HCT116 (cell line): ENCODE results near the gene CBR4. TPM values are rescaled to one million over a fixed set of nuclear protein-coding genes. Genes with fewer than 3 reads are reported as not detected.

Source experiments
- ATAC-seq: fragments of 200-7000 bp; cut with Tn5 transposase; 2 replicates; pipeline ENCODE4 v1.9.1; 2020; ENCODE audit warnings: mild to moderate bottlenecking, moderate library complexity
- BruUV-seq: library from RNA; stranded (reverse); fragments of 400-500 nt; replicated peaks from 2 replicates; lab custom pipeline; 2021; lab: Mats Ljungman, UMichigan
- CTCF ChIA-PET: fragments of 300-600 bp; sonication (Branson Sonifier 250); formaldehyde crosslinking; loops from one replicate; lab custom pipeline; 2021; ENCODE audit warnings: antibody characterized with exemption; lab: Charles Lee
- POLR2A ChIA-PET: fragments of 300-600, 350-600 bp; sonication (Branson Sonifier 250); formaldehyde crosslinking; loops from one replicate; lab custom pipeline; 2021; ENCODE audit warnings: antibody characterized with exemption; lab: Charles Lee
- RAD21 ChIA-PET, 2 experiments: fragments of 300-600 bp; sonication (Branson Sonifier 250); formaldehyde crosslinking; loops; one replicate each; lab custom pipeline; 2023; ENCODE audit warnings: low total read pairs in 2 of 2; ENCODE audit not compliant: uncharacterized antibody in 2 of 2, unreplicated experiment in 2 of 2, low non-redundant PET in 1 of 2; lab: Charles Lee
- DNase-seq: peaks from one replicate; pipeline ENCODE4 v3.0.0-alpha.2; 2010; ENCODE audit warnings: low read depth, low spot score
- H2AFZ ChIP-seq: fragments of 200-600 bp; shearing (Covaris generic), sonication (generic); 2 replicates; pipeline ENCODE4 v1.6.1; 2017; ENCODE audit warnings: low read depth, mixed run types, mixed read lengths, antibody characterized with exemption, low read length; ENCODE audit not compliant: poor library complexity, severe bottlenecking
- H3K27ac ChIP-seq: 2 replicates; pipeline ENCODE4 v1.5.1; 2012; ENCODE audit warnings: low read depth, low read length
- H3K27me3 ChIP-seq: fragments of 200-600 bp; sonication (generic); 2 replicates; pipeline ENCODE4 v1.6.1; 2016; ENCODE audit warnings: mixed run types, low read length, mixed read lengths; ENCODE audit not compliant: insufficient read depth
- H3K36me3 ChIP-seq, 2 experiments: fragments of 200-500 bp in 1 of 2; fragments of 200-600 bp in 1 of 2; sonication (Bioruptor generic) in 1 of 2; sonication (generic) in 1 of 2; 2 replicates each; pipeline versions ENCODE4 v1.5.1 to v1.6.1; 2014 to 2016; ENCODE audit warnings: low read length in 2 of 2, inconsistent platforms in 1 of 2, mixed read lengths in 1 of 2, mixed run types in 1 of 2; ENCODE audit not compliant: insufficient read depth in 2 of 2, control insufficient read depth in 1 of 2
- H3K4me1 ChIP-seq, 2 experiments: fragments of 200-600 bp in 1 of 2; sonication (generic) in 1 of 2; 2 replicates each; pipeline versions ENCODE4 v1.5.1 to v1.6.1; 2012 to 2017; ENCODE audit warnings: low read length in 2 of 2, inconsistent platforms in 1 of 2, mild to moderate bottlenecking in 1 of 2, mixed read lengths in 1 of 2, mixed run types in 1 of 2, moderate library complexity in 1 of 2; ENCODE audit not compliant: insufficient read depth in 2 of 2, control insufficient read depth in 1 of 2
- H3K4me2 ChIP-seq: fragments of 200-600 bp; sonication (generic); 2 replicates; pipeline ENCODE4 v1.6.1; 2017; ENCODE audit warnings: mixed run types, low read length, mixed read lengths
- H3K4me3 ChIP-seq, 2 experiments: fragments of 200-600 bp in 1 of 2; sonication (generic) in 1 of 2; replicated peaks in 1 of 2; 2 replicates each; pipeline ENCODE4 v1.5.1; 2011 to 2016; ENCODE audit warnings: low read length in 2 of 2, control low read depth in 1 of 2, low read depth in 1 of 2, mild to moderate bottlenecking in 1 of 2, mixed read lengths in 1 of 2, mixed run types in 1 of 2
- H3K79me2 ChIP-seq: fragments of 200-600 bp; sonication (generic); 2 replicates; pipeline ENCODE4 v1.6.1; 2017; ENCODE audit warnings: mild to moderate bottlenecking, mixed run types, low read length, moderate library complexity, mixed read lengths; ENCODE audit not compliant: insufficient read depth
- H3K9ac ChIP-seq: fragments of 200-600 bp; sonication (generic); 2 replicates; pipeline ENCODE4 v1.6.1; 2016; ENCODE audit warnings: low read length, mixed read lengths
- H3K9me2 ChIP-seq: fragments of 200-600 bp; sonication (generic), shearing (Covaris generic); 2 replicates; pipeline ENCODE4 v1.6.1; 2017; ENCODE audit warnings: mixed run types, mild to moderate bottlenecking, moderate library complexity; ENCODE audit not compliant: insufficient read depth
- H3K9me3 ChIP-seq, 2 experiments: fragments of 200-500 bp in 1 of 2; fragments of 200-600 bp in 1 of 2; sonication (Bioruptor generic) in 1 of 2; sonication (generic) in 1 of 2; 2 replicates each; pipeline ENCODE4 v1.6.1; 2014 to 2017; ENCODE audit warnings: low read length in 2 of 2, mixed read lengths in 2 of 2, inconsistent platforms in 1 of 2, low read depth in 1 of 2, mild to moderate bottlenecking in 1 of 2, mixed run types in 1 of 2, moderate library complexity in 1 of 2; ENCODE audit not compliant: control insufficient read depth in 1 of 2, insufficient read depth in 1 of 2
- H4K20me1 ChIP-seq: fragments of 200-600 bp; sonication (generic), shearing (Covaris generic); 2 replicates; pipeline ENCODE4 v1.6.1; 2017; ENCODE audit warnings: mixed run types, mild to moderate bottlenecking, moderate library complexity; ENCODE audit not compliant: insufficient read depth
- ATF3 ChIP-seq: IDR thresholded peaks from 2 replicates; pipeline ENCODE4 v1.6.1; 2012
- CBX3 ChIP-seq: IDR thresholded peaks from 2 replicates; pipeline ENCODE4 v1.6.1; 2012; ENCODE audit warnings: low read depth
- CEBPB ChIP-seq: IDR thresholded peaks from 2 replicates; pipeline ENCODE4 v1.6.1; 2012; ENCODE audit warnings: low read depth
- EGR1 ChIP-seq: IDR thresholded peaks from 2 replicates; pipeline ENCODE4 v1.6.1; 2012; ENCODE audit warnings: low read depth
- ELF1 ChIP-seq: IDR thresholded peaks from 2 replicates; pipeline ENCODE4 v1.6.1; 2012; ENCODE audit warnings: low read depth, borderline replicate concordance
- EZH2phosphoT487 ChIP-seq: fragments of 200-600 bp; IDR thresholded peaks from 2 replicates; pipeline ENCODE4 v1.6.1; 2018; ENCODE audit warnings: antibody characterized with exemption, borderline replicate concordance
- FOSL1 ChIP-seq: IDR thresholded peaks from 2 replicates; pipeline ENCODE4 v1.6.1; 2012; ENCODE audit warnings: low read depth
- JUND ChIP-seq: IDR thresholded peaks from 2 replicates; pipeline ENCODE4 v1.6.1; 2012
- MAX ChIP-seq: IDR thresholded peaks from 2 replicates; pipeline ENCODE4 v1.6.1; 2012
- POLR2A ChIP-seq: IDR thresholded peaks from 2 replicates; pipeline ENCODE4 v1.7.0; 2011; ENCODE audit warnings: borderline replicate concordance; ENCODE audit not compliant: insufficient read depth, insufficient read length; ENCODE audit errors: extremely low read depth
- RAD21 ChIP-seq: IDR thresholded peaks from 2 replicates; pipeline ENCODE4 v1.6.1; 2012; ENCODE audit warnings: low read depth, mild to moderate bottlenecking
- SIN3A ChIP-seq: IDR thresholded peaks from 2 replicates; pipeline ENCODE4 v1.6.1; 2012; ENCODE audit warnings: low read depth
- SP1 ChIP-seq: IDR thresholded peaks from 2 replicates; pipeline ENCODE4 v1.6.1; 2012; ENCODE audit warnings: low read depth
- SRF ChIP-seq: IDR thresholded peaks from 2 replicates; pipeline ENCODE4 v1.6.1; 2012; ENCODE audit warnings: low read depth
- TCF7L2 ChIP-seq: IDR thresholded peaks from 2 replicates; pipeline ENCODE4 v1.7.0; 2011; ENCODE audit warnings: borderline replicate concordance, inconsistent platforms; ENCODE audit not compliant: insufficient read depth, insufficient read length; ENCODE audit errors: extremely low read depth
- YY1 ChIP-seq: IDR thresholded peaks from 2 replicates; pipeline ENCODE4 v1.6.1; 2011; ENCODE audit warnings: low read length, low read depth, moderate library complexity, mild to moderate bottlenecking; ENCODE audit not compliant: insufficient replicate concordance; ENCODE audit errors: extremely low read depth
- ZBTB33 ChIP-seq: IDR thresholded peaks from 2 replicates; pipeline ENCODE4 v1.6.1; 2011; ENCODE audit warnings: mild to moderate bottlenecking, low read length, moderate library complexity; ENCODE audit not compliant: insufficient replicate concordance; ENCODE audit errors: extremely low read depth
- ZFX ChIP-seq: fragments of 450-650 bp; IDR thresholded peaks from 2 replicates; pipeline ENCODE4 v1.6.1; 2017
- ZNF274 ChIP-seq: fragments of 200-500 bp; sonication (Bioruptor generic); IDR thresholded peaks from 2 replicates; pipeline ENCODE4 v1.6.1; 2014; ENCODE audit warnings: mild to moderate bottlenecking, low read depth, low read length, inconsistent platforms
- intact Hi-C: fragments of 100-400 bp; cut with micrococcal nuclease; formaldehyde crosslinking; loops from 2 replicates; pipeline ENCODE4 v1.10.0; 2022
- total RNA-seq: library from RNA; stranded (reverse); gene quantifications from one replicate; pipeline ENCODE4 v1.2.1, GENCODE V29; 2021; ENCODE audit not compliant: unreplicated experiment

The CBR4 gene
- total RNA-seq, 1 experiment from 2014 or later, result 32.3 TPM

GRCh38 chr4:169050881-169051760, 41.1 kb upstream of the CBR4 start:
- Histone ChIP-seq H3K36me3 (no peaks in the 10 kb centered on the region), H3K27ac (no peak overlapping the region), H2AFZ (no peak overlapping the region), H3K4me3 (no peak overlapping the region), H3K9me3 (no peaks in the 10 kb centered on the region), H3K79me2 (no peaks in the 10 kb centered on the region), H3K9ac (no peak overlapping the region), H3K4me1 (no peaks in the 10 kb centered on the region), H4K20me1 (no peaks in the 10 kb centered on the region), H3K27me3 (no peaks in the 10 kb centered on the region), H3K4me2 (no peak overlapping the region), H3K9me2 (no peaks in the 10 kb centered on the region)
- RAD21 ChIA-PET, result no interaction called here
- TF ChIP-seq ZFX (no peak), CEBPB (no peak), SP1 (no peak), TCF7L2 (no peak), ELF1 (no peak), FOSL1 (no peak), MAX (no peak), EGR1 (no peak), SRF (no peak), JUND (no peak), YY1 (no peak)
- no peak for ATAC-seq
- no TSS peak for BruUV-seq
- POLR2A ChIA-PET, result no interaction called here
- intact Hi-C loops, result no loop called here
- CTCF ChIA-PET, result no interaction called here
- DNase-seq, result no peak

GRCh38 chr4:169050284-169050683, 40.2 kb upstream of the CBR4 start:
- H3K9ac ChIP-seq, result no peak overlapping the region
- H2AFZ ChIP-seq, result no peak overlapping the region
- ATAC-seq (no peak), DNase-seq (no peak)
- no peak overlapping the region for H3K4me3 ChIP-seq
- POLR2A ChIA-PET, result no interaction called here
- no peaks in the 10 kb centered on the region for H3K79me2 ChIP-seq
- H4K20me1 ChIP-seq, result no peaks in the 10 kb centered on the region
- H3K27ac ChIP-seq, result no peak overlapping the region
- H3K36me3 ChIP-seq, result no peaks in the 10 kb centered on the region
- H3K9me2 ChIP-seq, result no peaks in the 10 kb centered on the region
- CTCF ChIA-PET, result no interaction called here
- H3K27me3 ChIP-seq, result no peaks in the 10 kb centered on the region
- BruUV-seq, result no TSS peak
- RAD21 ChIA-PET, result no interaction called here
- no peaks in the 10 kb centered on the region for H3K9me3 ChIP-seq
- intact Hi-C loops, result no loop called here
- no peak overlapping the region for H3K4me2 ChIP-seq
- no peaks in the 10 kb centered on the region for H3K4me1 ChIP-seq
- TF ChIP-seq ATF3 (no peak), CBX3 (no peak), POLR2A (no peak), ZBTB33 (no peak), EGR1 (no peak), RAD21 (no peak), ZFX (no peak), SIN3A (no peak), EZH2phosphoT487 (no peak), ZNF274 (no peak), SRF (no peak)
